ENCODE results near the gene RUNX1. TPM values are rescaled to one million over a fixed set of nuclear protein-coding genes. Genes with fewer than 3 reads are reported as not detected.

Gene RUNX1
- total and polyA plus RNA-seq, 2 of the 13 experiments (the other 11 are each of a cell fraction or from before 2014, with no cell fraction given), result 5.4 to 6.4 TPM

- H3K79me2 ChIP-seq (ENCODE audit: insufficient read depth, low read length), result no peaks in the 10 kb centered on the region
- H3K27ac ChIP-seq (ENCODE audit: extremely low read length, insufficient read depth, low read length), result no peak overlapping the region
- no peak overlapping the region for H3K4me2 ChIP-seq (ENCODE audit: low read depth, low read length)
- H3K27me3 ChIP-seq (ENCODE audit: control insufficient read depth in 1 of 2, insufficient read depth in 2 of 2, low read length in 2 of 2), result no peaks in the 10 kb centered on the region
- H3K4me3 ChIP-seq (replicated peaks in 1 of 3; ENCODE audit: insufficient read depth in 1 of 3, low read depth in 2 of 3, low read length in 3 of 3), result no peak overlapping the region
- H3K36me3 ChIP-seq (replicated peaks in 1 of 2; ENCODE audit: control insufficient read depth in 1 of 2, insufficient read depth in 2 of 2, low read length in 2 of 2), result no peaks in the 10 kb centered on the region
- ChIA-PET POLR2A (no interaction called here), CTCF (ENCODE audit: low intra/inter-chr PET ratio, low total read pairs) (no interaction called here)
- ATAC-seq (no peak), DNase-seq (ENCODE audit: low spot score) (no peak), FAIRE-seq (no peak)
- in situ Hi-C loops (cut with HindIII; ENCODE audit: extremely low pct_ligation_motif_present, low pct_unique_long_range_greater_than_20kb), result no loop called here
- H2AFZ ChIP-seq (ENCODE audit: low read length), result no peak overlapping the region
- no TSS peak for BruUV-seq (replicated peaks)
- no peak for TF ChIP-seq SAFB2 (CRISPR knock-in tag; IDR thresholded peaks at IDR 0.05; ENCODE audit: borderline replicate concordance, low read depth)
- no peak for TF ChIP-seq HINFP (CRISPR knock-in tag; IDR thresholded peaks at IDR 0.05; ENCODE audit: low read depth)
- TF ChIP-seq PAF1 (CRISPR knock-in tag; IDR thresholded peaks at IDR 0.05), result no peak
- TF ChIP-seq, protein P1, sequence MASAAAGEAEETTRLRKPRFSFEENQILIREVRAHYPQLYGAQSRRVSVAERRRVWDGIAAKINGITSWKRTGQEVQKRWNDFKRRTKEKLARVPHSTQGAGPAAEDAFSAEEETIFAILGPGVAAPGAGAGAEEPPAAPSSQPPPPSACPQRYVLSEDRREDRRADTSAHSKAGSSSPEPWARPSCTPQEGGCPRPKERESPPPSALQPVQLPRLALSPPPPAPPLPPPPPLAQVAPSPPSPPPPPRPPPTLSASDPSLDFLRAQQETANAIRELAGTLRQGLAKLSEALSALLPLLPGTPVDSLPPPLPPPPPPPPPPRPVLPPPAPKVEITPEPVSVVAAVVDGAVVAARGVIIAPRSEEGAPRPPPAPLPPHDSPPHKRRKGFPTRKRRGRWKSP (CRISPR knock-in tag; IDR thresholded peaks at IDR 0.05), result no peak
- TF ChIP-seq CHCHD3 (CRISPR knock-in tag; IDR thresholded peaks at IDR 0.05), result no peak
- TF ChIP-seq SMAD9 (CRISPR knock-in tag; IDR thresholded peaks at IDR 0.05), result no peak
- no peak for TF ChIP-seq CENPX (CRISPR knock-in tag; IDR thresholded peaks at IDR 0.05)
- TF ChIP-seq ZNF136 (CRISPR knock-in tag; IDR thresholded peaks at IDR 0.05; ENCODE audit: low read depth), result no peak
- TF ChIP-seq REPIN1 (CRISPR knock-in tag; IDR thresholded peaks at IDR 0.05; ENCODE audit: borderline replicate concordance, low read depth), result no peak
- TF ChIP-seq RARA (CRISPR knock-in tag; IDR thresholded peaks at IDR 0.05), result no peak
- TF ChIP-seq, protein P2, sequence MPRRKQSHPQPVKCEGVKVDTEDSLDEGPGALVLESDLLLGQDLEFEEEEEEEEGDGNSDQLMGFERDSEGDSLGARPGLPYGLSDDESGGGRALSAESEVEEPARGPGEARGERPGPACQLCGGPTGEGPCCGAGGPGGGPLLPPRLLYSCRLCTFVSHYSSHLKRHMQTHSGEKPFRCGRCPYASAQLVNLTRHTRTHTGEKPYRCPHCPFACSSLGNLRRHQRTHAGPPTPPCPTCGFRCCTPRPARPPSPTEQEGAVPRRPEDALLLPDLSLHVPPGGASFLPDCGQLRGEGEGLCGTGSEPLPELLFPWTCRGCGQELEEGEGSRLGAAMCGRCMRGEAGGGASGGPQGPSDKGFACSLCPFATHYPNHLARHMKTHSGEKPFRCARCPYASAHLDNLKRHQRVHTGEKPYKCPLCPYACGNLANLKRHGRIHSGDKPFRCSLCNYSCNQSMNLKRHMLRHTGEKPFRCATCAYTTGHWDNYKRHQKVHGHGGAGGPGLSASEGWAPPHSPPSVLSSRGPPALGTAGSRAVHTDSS (CRISPR knock-in tag; conservative IDR thresholded peaks at IDR 0.05), result no peak
- no peak for TF ChIP-seq ZNF605 (CRISPR knock-in tag; IDR thresholded peaks at IDR 0.05)
- TF ChIP-seq ZKSCAN8 (CRISPR knock-in tag; IDR thresholded peaks at IDR 0.05; ENCODE audit: borderline replicate concordance), result no peak
- no peak for TF ChIP-seq ZNF569 (CRISPR knock-in tag; IDR thresholded peaks at IDR 0.05; ENCODE audit: borderline replicate concordance)
- TF ChIP-seq ZIK1 (CRISPR knock-in tag; IDR thresholded peaks at IDR 0.05; ENCODE audit: borderline replicate concordance, low read depth), result no peak
- TF ChIP-seq PPARG (CRISPR knock-in tag; conservative IDR thresholded peaks at IDR 0.05), result no peak
- TF ChIP-seq ZNF772 (CRISPR knock-in tag; IDR thresholded peaks at IDR 0.05), result no peak
- no peak for TF ChIP-seq ZNF10 (CRISPR knock-in tag; IDR thresholded peaks at IDR 0.05; ENCODE audit: borderline replicate concordance, low read depth)
- no peak for TF ChIP-seq ATF4 (CRISPR knock-in tag; IDR thresholded peaks at IDR 0.05)
- H3K9ac ChIP-seq (ENCODE audit: insufficient read depth, low read depth, low read length), result no peak overlapping the region
- WGBS (ENCODE audit: low lambda C conversion rate), result 84% methylated on average over 3 of the region's 4 CpGs
- peaks cover 38% of the 10 kb centered on the region for H3K4me1 ChIP-seq (ENCODE audit: insufficient read depth, low read length)
- H4K20me1 ChIP-seq (ENCODE audit: insufficient read depth, low read length), result no peaks in the 10 kb centered on the region
- no peaks in the 10 kb centered on the region for H3K9me3 ChIP-seq (ENCODE audit: low read length)
- intact Hi-C loops (cut with micrococcal nuclease; ENCODE audit: unreplicated experiment), result no loop called here
These were observed 56.9 kb downstream of the RUNX1 start for GRCh38 chr21:34992180-34992579.

Data from HepG2 (cell line).